GM19438 (cell line): ENCODE data around the gene RPL36AL.

ENCODE experiments used
- ATAC-seq: cut with Tn5 transposase; IDR thresholded peaks from one replicate; pipeline ENCODE4 v1.9.1; 2021; ENCODE audit warnings: low read depth; ENCODE audit not compliant: unreplicated experiment

The RPL36AL gene

GRCh38 chr14:49582113-49582977 lies 38.1 kb downstream of the RPL36AL start:
- ATAC-seq = no peak

GRCh38 chr14:49581209-49582112 lies 39.0 kb downstream of the RPL36AL start:
- no peak for ATAC-seq

- no peak for ATAC-seq
Observed at GRCh38 chr14:49579841-49580240, 40.6 kb downstream of the RPL36AL start.

- ATAC-seq = no peak
Observed at GRCh38 chr14:49578141-49578540, 42.3 kb downstream of the RPL36AL start.

GRCh38 chr14:49574038-49574437 lies 46.4 kb downstream of the RPL36AL start:
- no peak for ATAC-seq

- no peak for ATAC-seq
Observed at GRCh38 chr14:49569281-49569680, 51.1 kb downstream of the RPL36AL start.
